T-helper 1 cell treated with Interleukin-12 subunit alpha and Interleukin-12 subunit beta and Interleukin-4 antibody, amounts not matched to agents 30 μg/mL and 1 μg/mL, for 36 hours (primary cell): ENCODE results near the gene HACD4.

Experiments used
- H3K27ac Mint-ChIP-seq: one replicate; pipeline ENCODE4 v1.8.0; 2021; ENCODE audit warnings: mild to moderate bottlenecking, mixed read lengths
- H3K27me3 Mint-ChIP-seq: one replicate; pipeline ENCODE4 v1.8.0; 2021; ENCODE audit warnings: low read depth, mixed read lengths
- H3K36me3 Mint-ChIP-seq: one replicate; pipeline ENCODE4 v1.8.0; 2021; ENCODE audit warnings: low read depth, mixed read lengths
- H3K4me1 Mint-ChIP-seq: one replicate; pipeline ENCODE4 v1.8.0; 2021; ENCODE audit warnings: low read depth, mixed read lengths
- H3K4me3 Mint-ChIP-seq: one replicate; pipeline ENCODE4 v1.8.0; 2021; ENCODE audit warnings: mild to moderate bottlenecking, moderate library complexity, mixed read lengths
- H3K9me3 Mint-ChIP-seq: one replicate; pipeline ENCODE4 v1.8.0; 2021; ENCODE audit warnings: mixed read lengths

Gene HACD4

GRCh38 chr9:20962536-20963225 is 68.8 kb downstream of the HACD4 start:
- Mint-ChIP-seq H3K4me3 (no peak overlapping the region), H3K9me3 (peaks cover 6% of the 10 kb centered on the region), H3K27me3 (no peaks in the 10 kb centered on the region), H3K27ac (no peak overlapping the region), H3K4me1 (no peaks in the 10 kb centered on the region), H3K36me3 (peaks cover 14% of the 10 kb centered on the region)

- no peaks in the 10 kb centered on the region for H3K4me1 Mint-ChIP-seq
- no peaks in the 10 kb centered on the region for H3K9me3 Mint-ChIP-seq
- no peak overlapping the region for H3K27ac Mint-ChIP-seq
- no peak overlapping the region for H3K4me3 Mint-ChIP-seq
- peaks cover 24% of the 10 kb centered on the region for H3K36me3 Mint-ChIP-seq
- no peaks in the 10 kb centered on the region for H3K27me3 Mint-ChIP-seq
These were observed 80.7 kb downstream of the HACD4 start for GRCh38 chr9:20950707-20951106.
